A549 (cell line): ENCODE results near the gene TMCC3. TPM values are rescaled to one million over a fixed set of nuclear protein-coding genes. Genes with fewer than 3 reads are reported as not detected.
A peak's percentile ranks its signal among the peaks of the same experiment; 100 is the strongest.

Experiments
- ATAC-seq, 2 experiments: fragments of 200-7000 bp in 1 of 2; fragments of >200 bp in 1 of 2; cut with Nextera tagmentation in 1 of 2; cut with Tn5 transposase in 1 of 2; 3 replicates each; pipeline versions ENCODE4 v1.8.0 to v1.9.1; 2018 to 2020; ENCODE audit warnings: mild to moderate bottlenecking in 1 of 2, moderate library complexity in 1 of 2
- CTCF ChIA-PET: fragments of 300-600 bp; sonication (Branson Sonifier 250); formaldehyde crosslinking; extraction: SDS; loops from one replicate; lab custom pipeline; 2021; ENCODE audit warnings: antibody characterized with exemption, inconsistent platforms; lab: Yijun Ruan, JAX
- POLR2A ChIA-PET: fragments of 350-600 bp; formaldehyde crosslinking; extraction: SDS; loops from one replicate; lab custom pipeline; 2021; ENCODE audit warnings: antibody characterized with exemption, inconsistent platforms; lab: Yijun Ruan, JAX
- DNase-seq, 2 experiments: peaks; one replicate each; pipeline versions ENCODE4 v3.0.0 to v3.0.0-alpha.2; 2011 to 2016; ENCODE audit warnings: low read depth in 1 of 2, low spot score in 1 of 2
- FAIRE-seq: peaks from 2 replicates; lab custom pipeline; 2011; peaks lifted over from hg19 to GRCh38; lab: Jason Lieb, UNC
- H3K27ac ChIP-seq, 2 experiments: fragments of >200 bp; sonication (Bioruptor Twin); formaldehyde crosslinking; 3 replicates each; pipeline ENCODE4 v1.5.1; 2016 to 2017
- H3K4me1 ChIP-seq: fragments of >200 bp; sonication (Bioruptor Twin); formaldehyde crosslinking; 3 replicates; pipeline ENCODE4 v1.6.1; 2016
- H3K4me2 ChIP-seq: fragments of >200 bp; sonication (Bioruptor Twin); formaldehyde crosslinking; 3 replicates; pipeline ENCODE4 v1.6.1; 2016
- H3K4me3 ChIP-seq: fragments of >200 bp; sonication (Bioruptor Twin); formaldehyde crosslinking; 3 replicates; pipeline ENCODE4 v1.5.1; 2016
- H3K9me3 ChIP-seq: fragments of >200 bp; sonication (Bioruptor Twin); formaldehyde crosslinking; 3 replicates; pipeline ENCODE4 v1.6.1; 2016
- BHLHE40 ChIP-seq: IDR thresholded peaks from 2 replicates; pipeline ENCODE4 v1.6.1; 2012; ENCODE audit warnings: low read depth, low read length, inconsistent platforms
- CBX2 ChIP-seq: fragments of 200-600 bp; sonication (generic); IDR thresholded peaks from 2 replicates; pipeline ENCODE4 v1.6.1; 2016; ENCODE audit warnings: low read depth, mild to moderate bottlenecking, borderline replicate concordance
- EHF ChIP-seq: fragments of 250-450 bp; sonication (Bioruptor Pico); IDR thresholded peaks from 2 replicates; pipeline ENCODE4 v1.5.0; 2020; ENCODE audit warnings: mild to moderate bottlenecking
- EHMT2 ChIP-seq: fragments of 200-600 bp; sonication (generic); IDR thresholded peaks from 2 replicates; pipeline ENCODE4 v1.6.1; 2016; ENCODE audit warnings: antibody characterized with exemption, low read depth, mild to moderate bottlenecking, moderate library complexity
- GATA3 ChIP-seq: IDR thresholded peaks from 2 replicates; pipeline ENCODE4 v1.6.1; 2012; ENCODE audit warnings: borderline replicate concordance
- HOXB13 ChIP-seq: fragments of 250-450 bp; sonication (Bioruptor Pico); IDR thresholded peaks from 2 replicates; pipeline ENCODE4 v1.5.0; 2020; ENCODE audit warnings: low read depth, mild to moderate bottlenecking, moderate library complexity
- HOXB5 ChIP-seq: fragments of 250-450 bp; sonication (Bioruptor Pico); IDR thresholded peaks from 2 replicates; pipeline ENCODE4 v1.5.0; 2020; ENCODE audit warnings: mild to moderate bottlenecking, moderate library complexity
- JUNB ChIP-seq: fragments of >200 bp; sonication (Bioruptor Twin); formaldehyde crosslinking; IDR thresholded peaks from 2 replicates; pipeline ENCODE4 v1.6.1; 2016
- KDM1A ChIP-seq: fragments of 200-600 bp; sonication (generic); IDR thresholded peaks from 2 replicates; pipeline ENCODE4 v1.6.1; 2016; ENCODE audit warnings: low read depth, mild to moderate bottlenecking
- KDM5A ChIP-seq: fragments of 200-600 bp; sonication (generic); IDR thresholded peaks from 2 replicates; pipeline ENCODE4 v1.6.1; 2016; ENCODE audit warnings: antibody characterized with exemption, mild to moderate bottlenecking
- NFE2L2 ChIP-seq: fragments of 150-350 bp; conservative IDR thresholded peaks from 2 replicates; pipeline ENCODE4 v1.6.1; 2014; ENCODE audit warnings: low read length
- RAD21 ChIP-seq, 2 experiments: fragments of >200 bp in 1 of 2; sonication (Bioruptor Twin) in 1 of 2; formaldehyde crosslinking in 1 of 2; IDR thresholded peaks in 1 of 2; conservative IDR thresholded peaks in 1 of 2; 2 replicates in 1 of 2; 3 replicates in 1 of 2; pipeline ENCODE4 v1.6.1; 2012 to 2018; ENCODE audit warnings: inconsistent platforms in 1 of 2
- RARB ChIP-seq: fragments of 250-450 bp; sonication (Bioruptor Pico); IDR thresholded peaks from 2 replicates; pipeline ENCODE4 v1.8.0; 2021; ENCODE audit warnings: mild to moderate bottlenecking, moderate library complexity
- RFX5 ChIP-seq: fragments of 450-650 bp; IDR thresholded peaks from 2 replicates; pipeline ENCODE4 v1.7.1; 2014; ENCODE audit warnings: antibody characterized with exemption, mild to moderate bottlenecking, moderate library complexity
- RNF2 ChIP-seq: fragments of 200-600 bp; sonication (generic); IDR thresholded peaks from 2 replicates; pipeline ENCODE4 v1.6.1; 2016; ENCODE audit warnings: low read depth, mild to moderate bottlenecking, antibody characterized with exemption, moderate library complexity, borderline replicate concordance
- TP53 ChIP-seq: fragments of 250-450 bp; sonication (Bioruptor Pico); IDR thresholded peaks from 2 replicates; pipeline ENCODE4 v1.5.0; 2021; ENCODE audit warnings: mild to moderate bottlenecking, moderate library complexity
- ZNF302 ChIP-seq: fragments of 250-450 bp; sonication (Bioruptor Pico); IDR thresholded peaks from 2 replicates; pipeline ENCODE4 v1.9.0; 2021; ENCODE audit warnings: inconsistent platforms, mild to moderate bottlenecking, moderate library complexity
- WGBS: methylation state at CpG from one replicate; pipeline ENCODE4 v1.1.6; 2017; ENCODE audit errors: missing lambda C conversion rate; 5-methylcytosine and 5-hydroxymethylcytosine counted together
- polyA minus RNA-seq: library from RNA; depleted of rRNA, polyadenylated mRNA; stranded (reverse); fragments of >200 nt; gene quantifications from 2 replicates; pipeline ENCODE4 v1.2.3, GENCODE V29; 2011; rRNA and poly(A)+ RNA removed
- polyA plus RNA-seq, 4 experiments: library from polyadenylated mRNA; depleted of rRNA in 3 of 4; stranded (reverse); fragments of >200 nt; fragmentation: RNase III in 1 of 4; extraction: RNeasy Plus Mini Kit Qiagen cat#74134 plus additional on column Dnase treatment in 1 of 4; gene quantifications; 2 replicates in 3 of 4; 3 replicates in 1 of 4; pipeline ENCODE4 v1.2.3, GENCODE V29; 2011 to 2017
- TF ChIP-seq, protein P1 (sequence below): fragments of >200 bp; sonication (Bioruptor Twin); formaldehyde crosslinking; IDR thresholded peaks from 3 replicates; pipeline ENCODE4 v1.5.1; 2016
- TF ChIP-seq, protein P2 (sequence below): IDR thresholded peaks from 2 replicates; pipeline ENCODE4 v1.6.1; 2012
- TF ChIP-seq, protein P3 (sequence below): fragments of 150-350 bp; IDR thresholded peaks from 2 replicates; pipeline ENCODE4 v1.6.1; 2014; ENCODE audit warnings: low read depth, mild to moderate bottlenecking, low read length

Gene TMCC3, protein sequence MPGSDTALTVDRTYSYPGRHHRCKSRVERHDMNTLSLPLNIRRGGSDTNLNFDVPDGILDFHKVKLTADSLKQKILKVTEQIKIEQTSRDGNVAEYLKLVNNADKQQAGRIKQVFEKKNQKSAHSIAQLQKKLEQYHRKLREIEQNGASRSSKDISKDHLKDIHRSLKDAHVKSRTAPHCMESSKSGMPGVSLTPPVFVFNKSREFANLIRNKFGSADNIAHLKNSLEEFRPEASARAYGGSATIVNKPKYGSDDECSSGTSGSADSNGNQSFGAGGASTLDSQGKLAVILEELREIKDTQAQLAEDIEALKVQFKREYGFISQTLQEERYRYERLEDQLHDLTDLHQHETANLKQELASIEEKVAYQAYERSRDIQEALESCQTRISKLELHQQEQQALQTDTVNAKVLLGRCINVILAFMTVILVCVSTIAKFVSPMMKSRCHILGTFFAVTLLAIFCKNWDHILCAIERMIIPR
- polyA plus RNA-seq (2011; rRNA removed) (0.60 and 0.62 TPM in 2 replicates), polyA plus RNA-seq (2017; fragmentation: RNase III; extraction: RNeasy Plus Mini Kit Qiagen cat#74134 plus additional on column Dnase treatment) (0.42 to 0.57 TPM (median 0.50 TPM) in 3 replicates), polyA minus RNA-seq (0.44 and 0.45 TPM in 2 replicates)
- polyA plus RNA-seq (2012; cell fraction: cytosol; rRNA removed), result 0.05 and 0.08 TPM in 2 replicates
- polyA plus RNA-seq (2012; cell fraction: nucleus; rRNA removed), result 0.05 and 0.09 TPM in 2 replicates

DNA sequence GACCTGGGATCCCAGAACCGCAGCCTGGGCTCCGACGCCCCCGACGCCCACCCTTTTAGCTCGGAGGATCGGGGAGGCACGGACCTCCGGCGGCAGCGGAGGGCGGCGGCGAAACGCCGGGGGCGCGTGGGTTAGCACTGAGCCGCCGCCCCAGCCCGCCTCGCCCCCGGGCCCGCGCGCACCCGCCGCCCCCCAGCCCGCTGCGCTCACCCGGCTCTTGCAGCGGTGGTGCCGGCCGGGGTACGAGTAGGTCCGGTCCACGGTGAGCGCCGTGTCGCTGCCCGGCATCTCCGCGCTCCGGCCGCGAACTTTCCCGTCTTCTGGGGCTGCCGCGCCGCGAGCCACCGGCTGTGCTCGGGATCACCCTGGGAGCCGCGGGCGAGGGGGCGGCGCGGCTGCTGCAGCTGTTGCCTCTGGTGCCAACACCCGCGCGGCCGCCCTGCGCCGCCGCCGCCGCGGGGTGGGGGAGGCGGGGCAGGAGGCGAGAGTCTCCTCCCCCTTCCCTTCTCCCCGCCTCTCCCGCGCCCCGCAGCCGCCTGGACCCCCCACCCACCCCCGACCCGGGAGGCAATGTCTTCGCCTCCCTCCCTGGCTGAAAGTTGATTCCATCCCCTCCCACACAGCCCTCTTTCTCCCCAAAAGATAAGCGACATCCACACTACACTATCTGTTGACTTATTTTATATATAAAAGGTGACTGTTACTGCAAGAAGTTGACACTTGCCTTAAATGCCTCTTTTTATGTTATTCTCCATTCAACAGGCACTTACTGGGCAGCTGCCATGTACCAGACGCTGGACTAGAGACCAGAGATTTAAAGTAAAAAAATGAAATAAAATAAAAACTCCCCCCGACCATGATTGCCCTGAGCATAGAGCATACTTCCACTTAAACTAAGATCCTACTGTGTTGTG lies at the start of gene TMCC3:
TSS of gene TMCC3 (minus strand) at position 415 of the 914 bp plus-strand sequence. CDS start at position 288, 127 bp downstream.
- ChIA-PET POLR2A (no interaction called here), CTCF (interaction anchor here (0.7 to 1.4 kb wide), 6 partner anchors 9 to 105 kb away, joined by 3 to 4 read pairs (median 4); no protein-coding TSS in a partner anchor)
- 2% methylated on average over 6 of the region's 82 CpGs for WGBS
- Histone ChIP-seq H3K4me1 (no peaks in the 10 kb centered on the region; the same call in 2 of the 3 replicates), H3K4me3 (peak within 1 kb of the TSS; percentile 95), H3K9me3 (no peaks in the 10 kb centered on the region), H3K4me2 (peak within 1 kb of the TSS; percentile 99), H3K27ac (peak within 1 kb of the TSS; percentile 59 to 84; a peak in 5 of 6 replicates)
- TF ChIP-seq, protein P1, sequence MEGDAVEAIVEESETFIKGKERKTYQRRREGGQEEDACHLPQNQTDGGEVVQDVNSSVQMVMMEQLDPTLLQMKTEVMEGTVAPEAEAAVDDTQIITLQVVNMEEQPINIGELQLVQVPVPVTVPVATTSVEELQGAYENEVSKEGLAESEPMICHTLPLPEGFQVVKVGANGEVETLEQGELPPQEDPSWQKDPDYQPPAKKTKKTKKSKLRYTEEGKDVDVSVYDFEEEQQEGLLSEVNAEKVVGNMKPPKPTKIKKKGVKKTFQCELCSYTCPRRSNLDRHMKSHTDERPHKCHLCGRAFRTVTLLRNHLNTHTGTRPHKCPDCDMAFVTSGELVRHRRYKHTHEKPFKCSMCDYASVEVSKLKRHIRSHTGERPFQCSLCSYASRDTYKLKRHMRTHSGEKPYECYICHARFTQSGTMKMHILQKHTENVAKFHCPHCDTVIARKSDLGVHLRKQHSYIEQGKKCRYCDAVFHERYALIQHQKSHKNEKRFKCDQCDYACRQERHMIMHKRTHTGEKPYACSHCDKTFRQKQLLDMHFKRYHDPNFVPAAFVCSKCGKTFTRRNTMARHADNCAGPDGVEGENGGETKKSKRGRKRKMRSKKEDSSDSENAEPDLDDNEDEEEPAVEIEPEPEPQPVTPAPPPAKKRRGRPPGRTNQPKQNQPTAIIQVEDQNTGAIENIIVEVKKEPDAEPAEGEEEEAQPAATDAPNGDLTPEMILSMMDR, result peak; percentile 2; the same call in 2 of the 3 replicates
- TF ChIP-seq RNF2, result no peak
- peak in 1 of 2 experiments; percentile 28 for DNase-seq
- FAIRE-seq, result no peak
- peak; percentile 78 for ATAC-seq

DNA sequence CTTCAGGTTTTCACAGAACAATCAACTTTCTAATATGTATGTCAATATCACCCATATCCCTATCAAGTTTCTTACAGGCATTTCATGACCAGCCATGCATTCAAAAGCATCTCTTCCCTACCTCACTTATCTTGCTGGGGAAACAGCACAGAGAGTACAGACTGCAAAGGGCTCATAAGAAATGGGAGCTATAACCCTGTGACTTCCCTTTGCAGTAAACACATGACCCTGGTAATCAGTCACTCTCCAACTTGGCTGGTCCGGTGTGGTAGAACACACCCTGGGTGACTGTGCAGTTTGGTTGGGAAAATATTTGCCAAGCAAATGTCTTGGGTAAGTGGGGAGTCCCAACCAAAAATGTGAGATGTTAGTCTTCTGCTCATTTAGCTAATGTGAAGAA lies 49.4 kb upstream of the TMCC3 start:
- FAIRE-seq, result no peak
- TF ChIP-seq KDM5A, result no peak
- TF ChIP-seq NFE2L2, result 0 out of 2 replicates have a peak, but pooled peaks have one; percentile 12
- CTCF ChIA-PET, result interaction anchor here (1.3 kb wide), 1 partner anchor 23 kb away, joined by 3 read pairs; no protein-coding TSS in a partner anchor

DNA sequence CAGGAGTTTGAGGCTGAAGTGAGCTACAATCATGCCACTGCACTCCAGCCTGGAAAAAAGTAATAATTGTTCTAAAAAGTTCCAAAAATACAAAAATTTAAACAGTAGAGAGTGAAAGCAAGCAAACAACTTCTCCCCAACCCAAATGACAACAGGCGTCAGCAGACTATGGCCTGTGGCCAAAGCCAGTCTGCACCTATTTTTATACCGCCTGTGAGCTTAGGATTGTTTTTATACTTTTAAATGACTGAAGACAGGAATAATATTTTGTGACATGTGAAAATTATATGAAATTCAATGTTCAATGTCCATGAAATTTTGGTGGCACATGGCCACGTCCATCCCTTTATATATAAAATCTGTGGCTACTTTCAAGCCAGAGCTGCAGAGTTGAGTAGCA lies 48.2 kb upstream of the TMCC3 start:
- H3K9me3 ChIP-seq, result no peaks in the 10 kb centered on the region; the same call in 2 of the 3 replicates
- no peak overlapping the region for H3K4me3 ChIP-seq
- DNase-seq (no peak), ATAC-seq (no peak), FAIRE-seq (no peak)
- POLR2A ChIA-PET, result no interaction called here
- CTCF ChIA-PET, result interaction anchor here (1.3 kb wide), 1 partner anchor 22 kb away, joined by 3 read pairs; no protein-coding TSS in a partner anchor
- WGBS, result 58% methylated on average over 3 of the region's 3 CpGs
- no peak overlapping the region for H3K27ac ChIP-seq
- H3K4me2 ChIP-seq, result no peak overlapping the region
- H3K4me1 ChIP-seq, result peaks cover under 1% of the 10 kb centered on the region; the same call in 2 of the 3 replicates
- TF ChIP-seq JUNB (no peak), RFX5 (no peak), RARB (CRISPR knock-in tag) (no peak), TP53 (CRISPR knock-in tag) (no peak), EHF (CRISPR knock-in tag) (no peak), HOXB13 (no peak), KDM1A (no peak), RAD21 (conservative IDR thresholded peaks at IDR 0.05 in 1 of 2, IDR thresholded peaks at IDR 0.05 in 1 of 2) (no peak), CBX2 (no peak), ZNF302 (no peak), EHMT2 (no peak), BHLHE40 (no peak), GATA3 (no peak), HOXB5 (CRISPR knock-in tag) (no peak)
- TF ChIP-seq, protein P2, sequence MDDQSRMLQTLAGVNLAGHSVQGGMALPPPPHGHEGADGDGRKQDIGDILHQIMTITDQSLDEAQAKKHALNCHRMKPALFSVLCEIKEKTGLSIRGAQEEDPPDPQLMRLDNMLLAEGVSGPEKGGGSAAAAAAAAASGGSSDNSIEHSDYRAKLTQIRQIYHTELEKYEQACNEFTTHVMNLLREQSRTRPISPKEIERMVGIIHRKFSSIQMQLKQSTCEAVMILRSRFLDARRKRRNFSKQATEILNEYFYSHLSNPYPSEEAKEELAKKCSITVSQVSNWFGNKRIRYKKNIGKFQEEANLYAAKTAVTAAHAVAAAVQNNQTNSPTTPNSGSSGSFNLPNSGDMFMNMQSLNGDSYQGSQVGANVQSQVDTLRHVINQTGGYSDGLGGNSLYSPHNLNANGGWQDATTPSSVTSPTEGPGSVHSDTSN, result no peak
- TF ChIP-seq, protein P1, result no peak
- TF ChIP-seq, protein P3, sequence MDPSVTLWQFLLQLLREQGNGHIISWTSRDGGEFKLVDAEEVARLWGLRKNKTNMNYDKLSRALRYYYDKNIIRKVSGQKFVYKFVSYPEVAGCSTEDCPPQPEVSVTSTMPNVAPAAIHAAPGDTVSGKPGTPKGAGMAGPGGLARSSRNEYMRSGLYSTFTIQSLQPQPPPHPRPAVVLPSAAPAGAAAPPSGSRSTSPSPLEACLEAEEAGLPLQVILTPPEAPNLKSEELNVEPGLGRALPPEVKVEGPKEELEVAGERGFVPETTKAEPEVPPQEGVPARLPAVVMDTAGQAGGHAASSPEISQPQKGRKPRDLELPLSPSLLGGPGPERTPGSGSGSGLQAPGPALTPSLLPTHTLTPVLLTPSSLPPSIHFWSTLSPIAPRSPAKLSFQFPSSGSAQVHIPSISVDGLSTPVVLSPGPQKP, result no peak

More for the DNA sequence above, 49.4 kb upstream of the TMCC3 start:
- WGBS, result 11% methylated on average over 1 of the region's 1 CpG
- POLR2A ChIA-PET, result no interaction called here
- H3K4me3 ChIP-seq, result no peak overlapping the region
- no peaks in the 10 kb centered on the region; the same call in 2 of the 3 replicates for H3K9me3 ChIP-seq
- H3K4me2 ChIP-seq, result no peak overlapping the region
- H3K4me1 ChIP-seq, result peaks cover 12% of the 10 kb centered on the region
- DNase-seq (peak in 1 of 2 experiments; percentile 41), ATAC-seq (peak in 1 of 2 experiments; percentile 23; a peak in 1 of 6 replicates)
- no peak overlapping the region for H3K27ac ChIP-seq
